ENCODE data around the gene SYTL3. TPM values are rescaled to one million over a fixed set of nuclear protein-coding genes. Genes with fewer than 3 reads are reported as not detected.

Gene SYTL3
- total RNA-seq, 6 experiments from 2014 or later = 3.1 to 5.7 (median 3.9) TPM

GRCh38 chr6:158703837-158704822 lies 54.3 kb downstream of the SYTL3 start:
- TF ChIP-seq CTCF (IDR thresholded peaks at IDR 0.05) = peak; percentile 99
- Mint-ChIP-seq H3K27me3 (ENCODE audit: insufficient read depth) (no peaks in the 10 kb centered on the region; the same call in 1 of the 2 replicates), H3K9me3 (no peaks in the 10 kb centered on the region), H3K36me3 (ENCODE audit: low read depth) (no peaks in the 10 kb centered on the region), H3K4me1 (ENCODE audit: low read depth) (peaks cover 29% of the 10 kb centered on the region), H3K4me3 (peak overlapping the region; percentile 90), H3K27ac (peak overlapping the region; percentile 83)
- peak; percentile 21 for DNase-seq

- no peaks in the 10 kb centered on the region; the same call in 1 of the 2 replicates for H3K27me3 Mint-ChIP-seq (ENCODE audit: insufficient read depth)
- no peak overlapping the region; the same call in 1 of the 2 replicates for H3K27ac Mint-ChIP-seq
- H3K4me3 Mint-ChIP-seq = no peak overlapping the region
- peaks cover 28% of the 10 kb centered on the region for H3K4me1 Mint-ChIP-seq (ENCODE audit: low read depth)
- no peaks in the 10 kb centered on the region for H3K9me3 Mint-ChIP-seq
- DNase-seq = no peak
- TF ChIP-seq CTCF (IDR thresholded peaks at IDR 0.05) = no peak
- H3K36me3 Mint-ChIP-seq (ENCODE audit: low read depth) = no peaks in the 10 kb centered on the region
These were observed 55.7 kb downstream of the SYTL3 start for GRCh38 chr6:158705386-158706126.

- peak; percentile 35 for DNase-seq
- Mint-ChIP-seq H3K27ac (0 out of 2 replicates have a peak overlapping the region, but pooled peaks have one; percentile 73), H3K27me3 (ENCODE audit: insufficient read depth) (no peaks in the 10 kb centered on the region), H3K4me3 (no peak overlapping the region), H3K36me3 (ENCODE audit: low read depth) (no peaks in the 10 kb centered on the region), H3K4me1 (ENCODE audit: low read depth) (peaks cover 28% of the 10 kb centered on the region), H3K9me3 (no peaks in the 10 kb centered on the region)
- peak; percentile 78 for TF ChIP-seq CTCF (IDR thresholded peaks at IDR 0.05)
These were observed 56.6 kb downstream of the SYTL3 start for GRCh38 chr6:158706369-158706982.

GRCh38 chr6:158707120-158707820 lies 57.4 kb downstream of the SYTL3 start:
- Mint-ChIP-seq H3K27me3 (ENCODE audit: insufficient read depth) (no peaks in the 10 kb centered on the region), H3K4me3 (peak overlapping the region; percentile 80), H3K27ac (peak overlapping the region; percentile 73), H3K36me3 (ENCODE audit: low read depth) (no peaks in the 10 kb centered on the region), H3K4me1 (ENCODE audit: low read depth) (peaks cover 28% of the 10 kb centered on the region), H3K9me3 (no peaks in the 10 kb centered on the region)
- TF ChIP-seq CTCF (IDR thresholded peaks at IDR 0.05) = no peak
- peak; percentile 39 for DNase-seq

GRCh38 chr6:158707821-158708195 lies 58.0 kb downstream of the SYTL3 start:
- Mint-ChIP-seq H3K27me3 (ENCODE audit: insufficient read depth) (no peaks in the 10 kb centered on the region), H3K36me3 (ENCODE audit: low read depth) (no peaks in the 10 kb centered on the region), H3K9me3 (no peaks in the 10 kb centered on the region), H3K27ac (no peak overlapping the region; the same call in 1 of the 2 replicates), H3K4me3 (peak overlapping the region; percentile 43), H3K4me1 (ENCODE audit: low read depth) (peaks cover 28% of the 10 kb centered on the region)
- DNase-seq = no peak
- TF ChIP-seq CTCF (IDR thresholded peaks at IDR 0.05) = no peak

Data from HFFc6 (cell line).